ENCODE results near the gene NSD2. TPM values are rescaled to one million over a fixed set of nuclear protein-coding genes. Genes with fewer than 3 reads are reported as not detected.

The NSD2 gene
- total RNA-seq, 2 donors from 2014 or later: 18.8 to 35.4 TPM

DNA sequence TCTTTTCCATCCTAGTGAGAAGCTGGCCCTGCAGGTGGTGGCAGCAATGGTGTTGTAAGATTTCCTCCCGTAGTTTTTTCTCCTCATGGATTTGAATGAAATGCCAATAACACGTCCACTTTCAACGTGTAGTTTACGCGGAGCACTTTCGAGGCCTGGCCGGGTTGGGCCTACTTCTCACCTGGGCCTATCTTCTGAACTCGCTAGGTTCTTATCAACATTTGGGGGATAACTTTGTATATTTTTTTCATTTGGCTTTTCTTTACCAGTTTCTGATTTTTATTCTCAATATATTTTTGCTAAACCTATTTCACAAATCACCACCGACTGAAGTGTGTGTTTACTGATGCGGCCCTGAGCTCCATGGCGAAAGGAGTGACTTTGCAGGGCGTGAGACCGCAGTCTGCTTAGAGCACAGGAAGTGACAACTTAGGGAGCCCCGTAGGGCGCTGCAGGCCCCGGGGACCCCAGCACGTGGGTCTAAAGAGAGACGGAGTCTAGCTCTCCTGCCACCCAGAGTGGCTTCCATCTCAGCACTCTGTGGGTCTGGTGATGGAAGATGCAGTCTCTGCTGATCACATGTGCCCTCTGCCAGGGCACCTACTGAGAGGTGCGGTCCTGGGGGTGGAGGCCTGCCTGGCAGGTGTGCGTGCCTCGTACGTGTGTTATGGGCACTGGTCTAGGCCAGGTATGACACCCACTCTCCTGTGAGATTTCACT, 108.4 kb downstream of the NSD2 start:
- H3K4me1 ChIP-seq (ENCODE audit: control insufficient read depth in 1 of 2, low read depth in 2 of 2): peaks cover 0 to 7% of the 10 kb centered on the region in 2 donors
- no peak overlapping the region for H3K27ac ChIP-seq
- H3K36me3 ChIP-seq: peaks cover 53% of the 10 kb centered on the region
- no peaks in the 10 kb centered on the region for H3K9me3 ChIP-seq
- ATAC-seq (ENCODE audit: insufficient number of reproducible peaks, low FRiP score, low read depth) (no peak), DNase-seq (ENCODE audit: low spot score) (no peak)
- no peaks in the 10 kb centered on the region for H3K27me3 ChIP-seq (replicated peaks; ENCODE audit: insufficient read depth)
- H3K4me3 ChIP-seq: no peak overlapping the region
- TF ChIP-seq, protein P1, sequence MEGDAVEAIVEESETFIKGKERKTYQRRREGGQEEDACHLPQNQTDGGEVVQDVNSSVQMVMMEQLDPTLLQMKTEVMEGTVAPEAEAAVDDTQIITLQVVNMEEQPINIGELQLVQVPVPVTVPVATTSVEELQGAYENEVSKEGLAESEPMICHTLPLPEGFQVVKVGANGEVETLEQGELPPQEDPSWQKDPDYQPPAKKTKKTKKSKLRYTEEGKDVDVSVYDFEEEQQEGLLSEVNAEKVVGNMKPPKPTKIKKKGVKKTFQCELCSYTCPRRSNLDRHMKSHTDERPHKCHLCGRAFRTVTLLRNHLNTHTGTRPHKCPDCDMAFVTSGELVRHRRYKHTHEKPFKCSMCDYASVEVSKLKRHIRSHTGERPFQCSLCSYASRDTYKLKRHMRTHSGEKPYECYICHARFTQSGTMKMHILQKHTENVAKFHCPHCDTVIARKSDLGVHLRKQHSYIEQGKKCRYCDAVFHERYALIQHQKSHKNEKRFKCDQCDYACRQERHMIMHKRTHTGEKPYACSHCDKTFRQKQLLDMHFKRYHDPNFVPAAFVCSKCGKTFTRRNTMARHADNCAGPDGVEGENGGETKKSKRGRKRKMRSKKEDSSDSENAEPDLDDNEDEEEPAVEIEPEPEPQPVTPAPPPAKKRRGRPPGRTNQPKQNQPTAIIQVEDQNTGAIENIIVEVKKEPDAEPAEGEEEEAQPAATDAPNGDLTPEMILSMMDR (IDR thresholded peaks at IDR 0.05): no peak

DNA sequence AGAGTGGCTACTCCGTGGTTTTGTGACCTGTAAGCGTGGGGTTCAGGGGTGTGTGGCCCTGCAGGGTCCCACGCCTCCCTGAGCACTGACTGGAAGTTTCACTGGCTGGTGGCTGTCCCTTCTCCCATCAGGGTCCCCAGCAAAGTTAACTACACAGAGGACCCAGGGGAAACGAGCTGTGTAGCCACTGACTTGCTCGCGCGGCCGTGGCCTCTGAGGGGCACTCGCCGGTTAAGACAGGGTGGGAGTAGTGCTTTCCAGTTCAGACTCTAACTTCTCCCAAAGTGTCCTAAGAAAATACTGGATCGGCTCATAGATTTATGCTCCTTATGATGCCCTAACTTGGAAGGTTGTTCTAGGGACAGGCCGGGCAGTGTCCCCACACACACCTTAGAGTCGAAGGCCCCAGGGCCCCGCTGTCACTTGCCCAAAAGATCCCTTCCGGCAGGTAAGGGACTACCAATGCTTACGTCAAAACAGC, 109.4 kb downstream of the NSD2 start:
- H3K27me3 ChIP-seq (replicated peaks; ENCODE audit: insufficient read depth): no peaks in the 10 kb centered on the region
- peaks cover 53% of the 10 kb centered on the region for H3K36me3 ChIP-seq
- no peak overlapping the region for H3K27ac ChIP-seq
- H3K4me1 ChIP-seq (ENCODE audit: control insufficient read depth in 1 of 2, low read depth in 2 of 2): peaks cover 0 to 8% of the 10 kb centered on the region in 2 donors
- TF ChIP-seq, protein P1 (IDR thresholded peaks at IDR 0.05): no peak
- H3K4me3 ChIP-seq: no peak overlapping the region
- DNase-seq (ENCODE audit: low spot score): no peak
- ATAC-seq (ENCODE audit: insufficient number of reproducible peaks, low FRiP score, low read depth): no peak
- H3K9me3 ChIP-seq: no peaks in the 10 kb centered on the region

DNA sequence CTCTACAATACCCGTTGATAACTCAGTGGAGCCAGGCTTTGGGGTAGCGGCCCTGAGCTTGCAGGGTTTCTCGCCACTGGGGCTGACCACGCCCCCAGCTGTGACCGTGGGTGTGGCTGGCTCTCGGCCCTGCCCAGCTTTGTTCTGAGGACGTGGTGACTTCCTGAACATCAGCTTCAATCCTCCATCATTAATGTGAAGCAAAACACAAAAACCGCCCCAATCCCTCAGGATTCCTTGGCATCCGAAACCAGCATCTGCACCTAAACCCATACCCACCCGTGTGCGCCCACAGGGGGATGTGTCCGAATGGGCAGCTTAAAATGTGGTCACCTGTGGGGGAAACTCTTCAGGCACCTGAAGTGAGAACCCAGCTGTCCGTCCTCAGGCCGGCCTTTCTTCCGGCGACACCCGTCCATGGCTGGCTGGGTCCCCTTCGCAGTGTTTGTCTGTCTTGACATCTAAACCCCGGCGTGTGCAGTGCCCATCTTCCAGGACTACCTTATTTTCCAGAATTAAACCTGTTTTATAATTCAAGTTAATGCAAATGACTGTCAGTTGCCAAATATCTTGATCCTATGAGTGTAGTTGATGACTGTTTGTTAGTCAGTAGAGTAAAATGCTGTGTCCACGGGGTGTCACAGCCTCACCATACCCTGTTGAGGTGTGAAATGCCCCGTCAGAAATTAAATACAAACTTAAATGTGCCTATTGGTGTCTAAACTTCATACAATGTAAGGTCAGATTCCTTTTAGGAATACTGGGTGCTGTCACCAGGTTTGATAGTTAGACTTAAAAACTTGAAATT, 110.3 kb downstream of the NSD2 start:
- peaks cover 0 to 8% of the 10 kb centered on the region in 2 donors for H3K4me1 ChIP-seq (ENCODE audit: control insufficient read depth in 1 of 2, low read depth in 2 of 2)
- ATAC-seq (ENCODE audit: insufficient number of reproducible peaks, low FRiP score, low read depth) (no peak), DNase-seq (ENCODE audit: low spot score) (no peak)
- H3K27ac ChIP-seq: no peak overlapping the region
- no peak overlapping the region for H3K4me3 ChIP-seq
- H3K9me3 ChIP-seq: no peaks in the 10 kb centered on the region
- TF ChIP-seq, protein P1 (IDR thresholded peaks at IDR 0.05): no peak
- H3K27me3 ChIP-seq (replicated peaks; ENCODE audit: insufficient read depth): no peaks in the 10 kb centered on the region
- H3K36me3 ChIP-seq: peaks cover 52% of the 10 kb centered on the region

DNA sequence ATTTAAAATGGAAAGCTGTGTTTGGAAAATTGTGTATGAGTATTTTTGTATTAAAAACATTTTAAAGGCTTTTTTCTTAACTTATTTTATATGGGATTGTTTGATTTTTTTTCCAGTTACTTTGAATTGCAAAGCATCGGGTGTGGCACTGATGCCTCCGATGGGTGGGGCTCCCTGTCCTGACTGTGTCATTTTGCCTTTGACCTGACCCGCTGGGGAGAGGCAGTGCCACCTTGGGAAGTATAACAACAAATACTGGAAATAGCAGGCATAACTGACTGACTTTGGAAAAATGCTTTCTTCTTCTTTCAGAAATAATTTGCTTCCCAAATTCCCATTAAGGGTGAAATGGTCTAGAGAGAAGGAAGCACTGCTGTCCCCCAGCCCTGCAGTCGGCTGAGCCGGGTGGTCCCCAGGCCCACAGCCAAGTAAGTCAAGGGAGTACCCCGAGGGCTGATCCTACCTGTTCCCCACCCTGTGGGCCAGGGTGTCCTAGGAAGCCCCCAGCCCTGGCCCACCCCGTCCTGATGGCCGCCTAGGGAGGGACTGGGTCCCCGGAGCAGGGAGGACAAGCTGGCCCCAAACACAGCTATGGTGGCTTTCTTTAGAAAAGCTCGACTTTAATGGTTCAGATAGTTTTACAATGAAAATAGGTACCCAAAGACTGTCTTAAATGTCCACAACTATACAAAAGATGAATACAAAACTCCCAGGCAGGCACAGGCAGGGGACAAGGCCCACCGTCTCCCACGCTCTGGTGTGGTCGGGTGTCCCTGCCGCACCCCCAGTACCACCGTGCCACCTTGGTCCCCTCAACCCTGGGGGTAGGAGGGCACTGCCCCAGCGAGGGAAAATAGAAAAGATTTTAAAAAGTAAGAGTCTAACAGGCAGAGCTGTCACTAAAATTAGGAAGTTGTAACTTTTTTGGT, 111.2 kb downstream of the NSD2 start:
- H3K9me3 ChIP-seq: no peaks in the 10 kb centered on the region
- H3K4me1 ChIP-seq (ENCODE audit: control insufficient read depth in 1 of 2, low read depth in 2 of 2): peaks cover 0 to 8% of the 10 kb centered on the region in 2 donors
- TF ChIP-seq, protein P1 (IDR thresholded peaks at IDR 0.05): no peak
- no peak overlapping the region for H3K4me3 ChIP-seq
- ATAC-seq (ENCODE audit: insufficient number of reproducible peaks, low FRiP score, low read depth) (no peak), DNase-seq (ENCODE audit: low spot score) (no peak)
- H3K27me3 ChIP-seq (replicated peaks; ENCODE audit: insufficient read depth): no peaks in the 10 kb centered on the region
- H3K27ac ChIP-seq: no peak overlapping the region
- H3K36me3 ChIP-seq: peaks cover 54% of the 10 kb centered on the region
